ENCODE data around the gene CD2.

DNA sequence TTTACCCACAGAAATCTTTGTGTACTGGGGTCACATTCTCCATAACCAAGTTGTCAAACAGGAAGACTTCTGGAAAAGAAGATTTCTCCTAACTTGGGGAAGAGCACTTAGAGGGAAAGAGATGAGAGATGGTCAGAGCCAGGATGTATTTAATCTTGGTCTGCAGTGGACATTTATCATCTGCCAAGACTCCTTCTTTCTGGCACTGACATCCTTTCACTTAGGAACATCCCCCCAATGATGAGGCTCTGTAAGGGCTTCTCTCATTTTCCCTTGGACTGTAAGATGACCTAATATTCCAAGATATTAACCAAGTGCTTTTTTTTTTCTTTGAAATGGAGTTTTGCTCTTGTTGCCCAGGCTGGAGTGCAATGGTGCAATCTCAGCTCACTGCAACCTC is 47.4 kb upstream of the CD2 start:
- no peak for TF ChIP-seq POLR2A (IDR thresholded peaks at IDR 0.05)
- TF ChIP-seq, protein P1, sequence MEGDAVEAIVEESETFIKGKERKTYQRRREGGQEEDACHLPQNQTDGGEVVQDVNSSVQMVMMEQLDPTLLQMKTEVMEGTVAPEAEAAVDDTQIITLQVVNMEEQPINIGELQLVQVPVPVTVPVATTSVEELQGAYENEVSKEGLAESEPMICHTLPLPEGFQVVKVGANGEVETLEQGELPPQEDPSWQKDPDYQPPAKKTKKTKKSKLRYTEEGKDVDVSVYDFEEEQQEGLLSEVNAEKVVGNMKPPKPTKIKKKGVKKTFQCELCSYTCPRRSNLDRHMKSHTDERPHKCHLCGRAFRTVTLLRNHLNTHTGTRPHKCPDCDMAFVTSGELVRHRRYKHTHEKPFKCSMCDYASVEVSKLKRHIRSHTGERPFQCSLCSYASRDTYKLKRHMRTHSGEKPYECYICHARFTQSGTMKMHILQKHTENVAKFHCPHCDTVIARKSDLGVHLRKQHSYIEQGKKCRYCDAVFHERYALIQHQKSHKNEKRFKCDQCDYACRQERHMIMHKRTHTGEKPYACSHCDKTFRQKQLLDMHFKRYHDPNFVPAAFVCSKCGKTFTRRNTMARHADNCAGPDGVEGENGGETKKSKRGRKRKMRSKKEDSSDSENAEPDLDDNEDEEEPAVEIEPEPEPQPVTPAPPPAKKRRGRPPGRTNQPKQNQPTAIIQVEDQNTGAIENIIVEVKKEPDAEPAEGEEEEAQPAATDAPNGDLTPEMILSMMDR (IDR thresholded peaks at IDR 0.05 in 4 of 5, conservative IDR thresholded peaks at IDR 0.05 in 1 of 5): no peak
